GM23338 (cell line): Measurements from ENCODE around the gene CIRBP. TPM values are rescaled to one million over a fixed set of nuclear protein-coding genes. Genes with fewer than 3 reads are reported as not detected.
A peak's percentile ranks its signal among the peaks of the same experiment; 100 is the strongest.

Experiments
- ATAC-seq: fragments of 200-7000 bp; cut with Tn5 transposase; 3 replicates; pipeline ENCODE4 v1.9.1; 2020
- DNase-seq: peaks from one replicate; pipeline ENCODE4 v3.0.0-alpha.2; 2015; ENCODE audit warnings: low spot score
- H2AFZ ChIP-seq: fragments of 200-600 bp; sonication (generic); 2 replicates; pipeline ENCODE4 v1.8.0; 2016; ENCODE audit warnings: antibody characterized with exemption, mild to moderate bottlenecking, moderate library complexity
- H3F3A ChIP-seq: fragments of 200-600 bp; sonication (generic); replicated peaks from 2 replicates; pipeline ENCODE4 v1.8.0; 2017; ENCODE audit warnings: antibody characterized with exemption, mixed run types, low read depth
- H3K27ac ChIP-seq: fragments of 200-600 bp; sonication (generic); 2 replicates; pipeline ENCODE4 v1.6.1; 2016; ENCODE audit warnings: low read depth
- H3K27me3 ChIP-seq: fragments of 200-600 bp; sonication (generic); 2 replicates; pipeline ENCODE4 v1.8.0; 2016; ENCODE audit warnings: mild to moderate bottlenecking, mixed run types, moderate library complexity; ENCODE audit not compliant: insufficient read depth
- H3K36me3 ChIP-seq: fragments of 200-600 bp; sonication (generic); 2 replicates; pipeline ENCODE4 v1.8.0; 2016; ENCODE audit warnings: mild to moderate bottlenecking; ENCODE audit not compliant: insufficient read depth
- H3K4me1 ChIP-seq: fragments of 200-600 bp; sonication (generic); 2 replicates; pipeline ENCODE4 v1.8.0; 2016; ENCODE audit warnings: mild to moderate bottlenecking, moderate library complexity; ENCODE audit not compliant: insufficient read depth
- H3K4me2 ChIP-seq: fragments of 200-600 bp; sonication (generic); 2 replicates; pipeline ENCODE4 v1.7.1; 2017; ENCODE audit warnings: mixed run types
- H3K4me3 ChIP-seq: fragments of 200-600 bp; sonication (generic); 2 replicates; pipeline ENCODE4 v1.6.1; 2016; ENCODE audit warnings: mixed run types
- H3K79me2 ChIP-seq: fragments of 200-600 bp; sonication (generic); replicated peaks from 2 replicates; pipeline ENCODE4 v1.8.0; 2017; ENCODE audit warnings: mild to moderate bottlenecking; ENCODE audit not compliant: insufficient read depth
- H3K9me2 ChIP-seq: fragments of 200-600 bp; sonication (generic); 2 replicates; pipeline ENCODE4 v1.8.0; 2017; ENCODE audit not compliant: insufficient read depth
- H4K20me1 ChIP-seq: fragments of 200-600 bp; sonication (generic); replicated peaks from 2 replicates; pipeline ENCODE4 v1.8.0; 2017; ENCODE audit warnings: mild to moderate bottlenecking; ENCODE audit not compliant: insufficient read depth
- H3K27ac Mint-ChIP-seq: 2 replicates; pipeline ENCODE4 v1.8.0; 2020; ENCODE audit warnings: inconsistent platforms, mild to moderate bottlenecking, moderate library complexity, mixed read lengths
- H3K27me3 Mint-ChIP-seq: 3 replicates; pipeline ENCODE4 v1.8.0; 2022; ENCODE audit warnings: low read depth, mild to moderate bottlenecking, moderate library complexity, mixed read lengths, inconsistent platforms; ENCODE audit not compliant: insufficient read depth, poor library complexity
- H3K36me3 Mint-ChIP-seq: 3 replicates; pipeline ENCODE4 v1.8.0; 2021; ENCODE audit warnings: low read depth, mild to moderate bottlenecking, inconsistent platforms, moderate library complexity, mixed read lengths
- H3K4me1 Mint-ChIP-seq: 3 replicates; pipeline ENCODE4 v1.8.0; 2020; ENCODE audit warnings: mild to moderate bottlenecking, inconsistent platforms, mixed read lengths
- H3K4me3 Mint-ChIP-seq: 3 replicates; pipeline ENCODE4 v1.8.0; 2021; ENCODE audit warnings: moderate library complexity, mild to moderate bottlenecking, inconsistent platforms, mixed read lengths
- H3K9me3 Mint-ChIP-seq: 3 replicates; pipeline ENCODE4 v1.8.0; 2020; ENCODE audit warnings: moderate library complexity, mild to moderate bottlenecking, inconsistent platforms, mixed read lengths
- EZH2 ChIP-seq: fragments of 200-600 bp; sonication (generic); IDR thresholded peaks from one replicate; pipeline ENCODE4 v1.8.0; 2017; ENCODE audit warnings: antibody characterized with exemption, mild to moderate bottlenecking, low read depth; ENCODE audit not compliant: unreplicated experiment
- JUNB ChIP-seq: IDR thresholded peaks from one replicate; pipeline ENCODE4 v1.6.1; 2016; ENCODE audit warnings: antibody characterized with exemption; ENCODE audit not compliant: unreplicated experiment
- POLR2AphosphoS5 ChIP-seq: IDR thresholded peaks from 2 replicates; pipeline ENCODE4 v1.6.1; 2016; ENCODE audit warnings: antibody characterized with exemption, low read depth
- STAT1 ChIP-seq: IDR thresholded peaks from one replicate; pipeline ENCODE4 v1.6.1; 2016; ENCODE audit warnings: antibody characterized with exemption; ENCODE audit not compliant: unreplicated experiment
- polyA plus RNA-seq: library from polyadenylated mRNA; unstranded; fragments of >200 nt; fragmentation: Nextera tagmentation; extraction: Ambion mirVana; gene quantifications from 2 replicates; pipeline ENCODE4 v1.2.1, GENCODE V29; 2016
- total RNA-seq: library from RNA; depleted of rRNA; stranded (reverse); fragments of >200 nt; shearing (Covaris generic); gene quantifications from 2 replicates; pipeline ENCODE4 v1.2.3, GENCODE V29; 2014
- TF ChIP-seq, protein P1 (sequence below): fragments of 250-450 bp; sonication (Bioruptor Pico); IDR thresholded peaks from 2 replicates; pipeline ENCODE4 v1.5.0; 2020; ENCODE audit warnings: mild to moderate bottlenecking, moderate library complexity

Gene CIRBP
- total and polyA plus RNA-seq, 2 experiments from 2014 or later, result 153 to 202 TPM

DNA sequence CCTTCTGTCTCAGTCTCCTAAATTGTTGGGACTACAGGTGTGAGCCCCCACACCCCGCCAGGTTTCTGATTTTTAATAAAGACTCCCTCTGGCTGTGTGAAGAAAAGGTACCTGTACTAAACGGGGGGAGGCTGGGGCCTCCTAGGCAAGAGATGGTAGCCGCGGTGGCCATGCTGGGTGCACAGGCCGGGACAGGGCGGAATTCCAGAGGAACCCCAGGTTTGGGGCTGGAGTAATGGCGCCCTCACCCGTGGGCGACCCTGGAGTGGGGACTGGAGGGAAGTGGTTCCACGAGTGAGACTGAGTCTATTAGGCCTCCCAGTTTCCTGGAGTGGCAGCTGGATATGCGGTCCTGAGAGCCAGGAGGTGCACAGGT, 29.7 kb upstream of the CIRBP start (continued):
- TF ChIP-seq, protein P1, sequence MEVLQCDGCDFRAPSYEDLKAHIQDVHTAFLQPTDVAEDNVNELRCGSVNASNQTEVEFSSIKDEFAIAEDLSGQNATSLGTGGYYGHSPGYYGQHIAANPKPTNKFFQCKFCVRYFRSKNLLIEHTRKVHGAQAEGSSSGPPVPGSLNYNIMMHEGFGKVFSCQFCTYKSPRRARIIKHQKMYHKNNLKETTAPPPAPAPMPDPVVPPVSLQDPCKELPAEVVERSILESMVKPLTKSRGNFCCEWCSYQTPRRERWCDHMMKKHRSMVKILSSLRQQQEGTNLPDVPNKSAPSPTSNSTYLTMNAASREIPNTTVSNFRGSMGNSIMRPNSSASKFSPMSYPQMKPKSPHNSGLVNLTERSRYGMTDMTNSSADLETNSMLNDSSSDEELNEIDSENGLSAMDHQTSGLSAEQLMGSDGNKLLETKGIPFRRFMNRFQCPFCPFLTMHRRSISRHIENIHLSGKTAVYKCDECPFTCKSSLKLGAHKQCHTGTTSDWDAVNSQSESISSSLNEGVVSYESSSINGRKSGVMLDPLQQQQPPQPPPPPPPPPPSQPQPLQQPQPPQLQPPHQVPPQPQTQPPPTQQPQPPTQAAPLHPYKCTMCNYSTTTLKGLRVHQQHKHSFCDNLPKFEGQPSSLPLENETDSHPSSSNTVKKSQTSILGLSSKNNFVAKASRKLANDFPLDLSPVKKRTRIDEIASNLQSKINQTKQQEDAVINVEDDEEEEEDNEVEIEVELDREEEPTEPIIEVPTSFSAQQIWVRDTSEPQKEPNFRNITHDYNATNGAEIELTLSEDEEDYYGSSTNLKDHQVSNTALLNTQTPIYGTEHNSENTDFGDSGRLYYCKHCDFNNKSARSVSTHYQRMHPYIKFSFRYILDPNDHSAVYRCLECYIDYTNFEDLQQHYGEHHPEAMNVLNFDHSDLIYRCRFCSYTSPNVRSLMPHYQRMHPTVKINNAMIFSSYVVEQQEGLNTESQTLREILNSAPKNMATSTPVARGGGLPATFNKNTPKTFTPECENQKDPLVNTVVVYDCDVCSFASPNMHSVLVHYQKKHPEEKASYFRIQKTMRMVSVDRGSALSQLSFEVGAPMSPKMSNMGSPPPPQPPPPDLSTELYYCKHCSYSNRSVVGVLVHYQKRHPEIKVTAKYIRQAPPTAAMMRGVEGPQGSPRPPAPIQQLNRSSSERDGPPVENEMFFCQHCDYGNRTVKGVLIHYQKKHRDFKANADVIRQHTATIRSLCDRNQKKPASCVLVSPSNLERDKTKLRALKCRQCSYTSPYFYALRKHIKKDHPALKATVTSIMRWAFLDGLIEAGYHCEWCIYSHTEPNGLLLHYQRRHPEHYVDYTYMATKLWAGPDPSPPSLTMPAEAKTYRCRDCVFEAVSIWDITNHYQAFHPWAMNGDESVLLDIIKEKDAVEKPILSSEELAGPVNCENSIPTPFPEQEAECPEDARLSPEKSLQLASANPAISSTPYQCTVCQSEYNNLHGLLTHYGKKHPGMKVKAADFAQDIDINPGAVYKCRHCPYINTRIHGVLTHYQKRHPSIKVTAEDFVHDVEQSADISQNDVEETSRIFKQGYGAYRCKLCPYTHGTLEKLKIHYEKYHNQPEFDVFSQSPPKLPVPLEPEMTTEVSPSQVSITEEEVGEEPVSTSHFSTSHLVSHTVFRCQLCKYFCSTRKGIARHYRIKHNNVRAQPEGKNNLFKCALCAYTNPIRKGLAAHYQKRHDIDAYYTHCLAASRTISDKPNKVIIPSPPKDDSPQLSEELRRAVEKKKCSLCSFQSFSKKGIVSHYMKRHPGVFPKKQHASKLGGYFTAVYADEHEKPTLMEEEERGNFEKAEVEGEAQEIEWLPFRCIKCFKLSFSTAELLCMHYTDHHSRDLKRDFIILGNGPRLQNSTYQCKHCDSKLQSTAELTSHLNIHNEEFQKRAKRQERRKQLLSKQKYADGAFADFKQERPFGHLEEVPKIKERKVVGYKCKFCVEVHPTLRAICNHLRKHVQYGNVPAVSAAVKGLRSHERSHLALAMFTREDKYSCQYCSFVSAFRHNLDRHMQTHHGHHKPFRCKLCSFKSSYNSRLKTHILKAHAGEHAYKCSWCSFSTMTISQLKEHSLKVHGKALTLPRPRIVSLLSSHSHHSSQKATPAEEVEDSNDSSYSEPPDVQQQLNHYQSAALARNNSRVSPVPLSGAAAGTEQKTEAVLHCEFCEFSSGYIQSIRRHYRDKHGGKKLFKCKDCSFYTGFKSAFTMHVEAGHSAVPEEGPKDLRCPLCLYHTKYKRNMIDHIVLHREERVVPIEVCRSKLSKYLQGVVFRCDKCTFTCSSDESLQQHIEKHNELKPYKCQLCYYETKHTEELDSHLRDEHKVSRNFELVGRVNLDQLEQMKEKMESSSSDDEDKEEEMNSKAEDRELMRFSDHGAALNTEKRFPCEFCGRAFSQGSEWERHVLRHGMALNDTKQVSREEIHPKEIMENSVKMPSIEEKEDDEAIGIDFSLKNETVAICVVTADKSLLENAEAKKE (CRISPR knock-in tag), result no peak
- no peak for TF ChIP-seq STAT1
- no peak for TF ChIP-seq JUNB

DNA sequence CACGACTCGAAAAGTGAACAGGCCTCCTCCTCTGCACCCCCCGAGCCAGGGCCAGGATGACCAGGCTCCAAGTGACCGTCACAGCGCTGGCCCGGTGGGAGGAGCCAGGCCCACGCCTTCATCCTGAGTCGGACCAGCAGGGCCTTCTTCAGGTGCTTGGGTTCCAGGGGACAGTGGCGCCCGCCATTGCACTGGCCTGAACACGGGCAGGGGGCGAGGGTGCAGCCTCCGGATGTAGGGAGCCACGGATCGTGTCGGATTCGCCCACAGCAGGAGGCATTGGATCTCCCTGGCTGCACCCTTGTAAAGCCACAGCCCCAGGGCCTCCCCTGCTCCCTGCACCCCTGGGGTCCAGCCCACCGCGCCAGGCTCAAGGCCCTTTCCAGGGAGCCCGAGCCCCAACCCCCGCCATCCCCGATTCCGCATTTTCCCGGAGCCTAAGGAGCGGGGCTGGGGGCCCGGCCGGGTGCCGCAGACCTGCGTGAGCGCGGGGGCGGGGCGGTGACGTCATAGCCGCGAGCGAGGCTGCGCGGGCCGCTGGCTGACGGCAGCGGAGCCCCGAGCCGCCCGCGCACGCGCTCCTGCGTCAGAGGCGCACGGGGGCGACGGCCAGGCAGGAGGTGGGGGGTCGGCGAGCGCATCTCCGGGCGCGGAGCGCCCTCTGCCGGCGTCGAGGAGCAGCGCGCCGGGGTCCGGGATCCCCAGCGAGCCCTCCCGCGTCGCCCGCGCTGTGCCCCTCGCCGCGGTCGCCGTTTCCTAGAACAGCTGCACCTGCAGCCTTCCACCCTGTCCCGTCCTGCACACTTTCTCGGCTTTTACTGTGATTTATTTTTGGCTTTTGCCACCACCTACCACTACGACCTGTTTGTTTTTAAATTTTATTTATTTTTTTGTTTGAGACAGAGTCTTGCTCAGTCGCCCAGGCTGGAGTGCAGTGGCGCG, 29.1 kb upstream of the CIRBP start:
- peak overlapping the region; percentile 86 for H3K4me3 Mint-ChIP-seq
- H3K79me2 ChIP-seq, result peaks cover 7% of the 10 kb centered on the region
- no peak overlapping the region for H2AFZ ChIP-seq
- peaks cover 11% of the 10 kb centered on the region for H3K27me3 Mint-ChIP-seq
- H3K9me3 Mint-ChIP-seq, result no peaks in the 10 kb centered on the region; the same call in 2 of the 3 replicates
- H3K4me1 Mint-ChIP-seq, result peaks cover 20% of the 10 kb centered on the region
- H3K27me3 ChIP-seq, result no peaks in the 10 kb centered on the region
- ATAC-seq, result peak; percentile 16
- H3K9me2 ChIP-seq, result no peaks in the 10 kb centered on the region
- no peak overlapping the region for H3K27ac ChIP-seq
- H3K36me3 Mint-ChIP-seq, result no peaks in the 10 kb centered on the region; the same call in 2 of the 3 replicates
- peaks cover 37% of the 10 kb centered on the region for H3F3A ChIP-seq
- no peak overlapping the region for H3K27ac Mint-ChIP-seq
- DNase-seq, result peak; percentile 94
- peaks cover 3% of the 10 kb centered on the region; the same call in 1 of the 2 replicates for H4K20me1 ChIP-seq
- peaks cover 15% of the 10 kb centered on the region; the same call in 1 of the 2 replicates for H3K4me1 ChIP-seq
- no peaks in the 10 kb centered on the region for H3K36me3 ChIP-seq
- H3K4me3 ChIP-seq, result peak overlapping the region; percentile 95
- H3K4me2 ChIP-seq, result peak overlapping the region; percentile 89
- TF ChIP-seq STAT1 (no peak), EZH2 (no peak), POLR2AphosphoS5 (0 out of 2 replicates have a peak, but pooled peaks have one; percentile 42)
- TF ChIP-seq, protein P1 (CRISPR knock-in tag), result no peak
